ENCODE measurements around the gene IDH2.

The IDH2 gene

DNA sequence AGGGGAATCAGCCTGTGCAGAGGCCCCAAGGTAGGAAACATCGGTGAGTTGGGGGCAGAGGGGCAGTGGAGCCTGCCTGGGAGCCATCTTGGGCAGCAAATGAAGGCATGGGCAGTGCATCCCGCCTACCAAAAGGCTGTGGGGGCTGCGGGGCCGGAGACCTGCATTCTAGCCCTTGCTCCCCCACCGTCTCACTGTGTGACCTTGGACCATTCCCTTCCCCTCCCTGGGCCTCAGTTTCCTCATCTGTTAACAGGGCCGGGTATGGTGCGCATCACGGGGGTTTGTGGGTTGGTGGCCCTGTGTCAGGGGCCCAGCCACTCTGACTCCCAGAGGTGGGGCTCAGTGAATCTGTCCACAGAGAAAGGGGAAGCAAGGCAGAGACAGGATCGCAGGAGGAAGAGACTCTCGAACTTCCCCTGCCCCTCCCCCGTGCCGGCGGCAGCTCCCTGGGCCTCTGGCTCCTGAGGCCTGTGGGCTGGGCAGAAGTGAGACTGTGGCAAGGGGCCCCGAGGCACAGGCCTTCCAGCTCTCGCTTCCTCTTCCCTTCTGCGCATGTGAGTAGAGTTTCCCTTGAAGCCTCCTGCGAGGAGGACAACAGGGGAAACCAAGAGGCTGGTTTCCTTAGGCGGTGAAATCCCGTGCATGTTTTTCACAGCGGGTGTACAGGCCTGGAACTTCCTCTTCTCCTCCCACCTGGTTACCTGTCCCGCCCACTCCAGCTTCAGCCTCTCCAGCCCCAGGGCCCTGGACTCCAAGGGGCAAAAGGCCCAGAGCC lies 42.9 kb downstream of the IDH2 start:
- DNase-seq (ENCODE audit: low spot score) = peak; percentile 85
- in situ Hi-C loops (cut with MboI; ENCODE audit: low pct_unique_long_range_greater_than_20kb, low sequenced_read_pairs, unreplicated experiment) = no loop called here
- TF ChIP-seq, protein P1, sequence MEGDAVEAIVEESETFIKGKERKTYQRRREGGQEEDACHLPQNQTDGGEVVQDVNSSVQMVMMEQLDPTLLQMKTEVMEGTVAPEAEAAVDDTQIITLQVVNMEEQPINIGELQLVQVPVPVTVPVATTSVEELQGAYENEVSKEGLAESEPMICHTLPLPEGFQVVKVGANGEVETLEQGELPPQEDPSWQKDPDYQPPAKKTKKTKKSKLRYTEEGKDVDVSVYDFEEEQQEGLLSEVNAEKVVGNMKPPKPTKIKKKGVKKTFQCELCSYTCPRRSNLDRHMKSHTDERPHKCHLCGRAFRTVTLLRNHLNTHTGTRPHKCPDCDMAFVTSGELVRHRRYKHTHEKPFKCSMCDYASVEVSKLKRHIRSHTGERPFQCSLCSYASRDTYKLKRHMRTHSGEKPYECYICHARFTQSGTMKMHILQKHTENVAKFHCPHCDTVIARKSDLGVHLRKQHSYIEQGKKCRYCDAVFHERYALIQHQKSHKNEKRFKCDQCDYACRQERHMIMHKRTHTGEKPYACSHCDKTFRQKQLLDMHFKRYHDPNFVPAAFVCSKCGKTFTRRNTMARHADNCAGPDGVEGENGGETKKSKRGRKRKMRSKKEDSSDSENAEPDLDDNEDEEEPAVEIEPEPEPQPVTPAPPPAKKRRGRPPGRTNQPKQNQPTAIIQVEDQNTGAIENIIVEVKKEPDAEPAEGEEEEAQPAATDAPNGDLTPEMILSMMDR (IDR thresholded peaks at IDR 0.05; ENCODE audit: extremely low read depth, insufficient read depth, missing control alignments) = no peak

DNA sequence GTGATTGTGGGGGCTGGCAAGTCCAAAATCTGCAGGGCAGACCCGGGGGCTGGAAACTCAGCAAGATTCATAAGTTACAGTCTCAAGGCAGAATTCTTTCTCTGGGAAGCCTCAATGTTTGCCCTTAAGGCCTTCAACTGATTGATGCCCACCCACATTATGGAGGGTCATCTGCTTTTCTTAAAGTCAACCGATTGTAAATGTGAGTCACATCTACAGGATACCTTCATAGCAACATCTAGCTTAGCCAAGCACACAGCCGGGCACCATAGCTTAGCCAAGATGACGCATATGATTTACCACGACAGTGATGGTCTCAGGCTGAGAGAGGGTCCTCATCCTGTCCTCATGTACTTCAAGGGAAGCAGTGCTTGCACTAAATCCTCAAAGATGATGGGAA lies 43.5 kb downstream of the IDH2 start:
- in situ Hi-C loops (cut with MboI; ENCODE audit: low pct_unique_long_range_greater_than_20kb, low sequenced_read_pairs, unreplicated experiment) = no loop called here
- DNase-seq (ENCODE audit: low spot score) = no peak
- TF ChIP-seq, protein P1 (IDR thresholded peaks at IDR 0.05; ENCODE audit: extremely low read depth, insufficient read depth, missing control alignments) = no peak

GRCh38 chr15:90058308-90058707 lies 44.0 kb downstream of the IDH2 start:
- in situ Hi-C loops (cut with MboI; ENCODE audit: low pct_unique_long_range_greater_than_20kb, low sequenced_read_pairs, unreplicated experiment) = no loop called here
- no peak for DNase-seq (ENCODE audit: low spot score)
- TF ChIP-seq, protein P1 (IDR thresholded peaks at IDR 0.05; ENCODE audit: extremely low read depth, insufficient read depth, missing control alignments) = no peak

DNA sequence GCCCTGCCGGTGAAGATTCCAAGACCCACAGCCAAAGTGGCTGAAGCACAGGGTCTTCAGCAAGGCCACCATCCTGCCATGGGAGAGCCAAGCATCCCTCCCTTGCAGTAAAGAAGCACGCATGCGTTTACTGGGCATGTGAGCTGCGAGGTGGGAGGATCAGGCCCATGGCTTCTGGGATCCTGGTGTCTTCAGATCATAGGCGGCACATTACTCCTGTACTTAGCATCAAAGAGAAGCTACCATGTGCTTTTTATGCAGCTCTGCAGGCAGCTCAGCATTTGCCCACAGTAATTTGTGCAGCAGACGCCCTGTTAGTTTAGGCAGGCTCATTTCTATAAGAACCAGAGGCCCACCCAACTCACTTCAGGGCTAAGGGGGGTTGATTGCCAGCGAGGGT lies 45.7 kb downstream of the IDH2 start:
- in situ Hi-C loops (cut with MboI; ENCODE audit: low pct_unique_long_range_greater_than_20kb, low sequenced_read_pairs, unreplicated experiment) = no loop called here
- TF ChIP-seq, protein P1 (IDR thresholded peaks at IDR 0.05; ENCODE audit: extremely low read depth, insufficient read depth, missing control alignments) = no peak
- DNase-seq (ENCODE audit: low spot score) = no peak

DNA sequence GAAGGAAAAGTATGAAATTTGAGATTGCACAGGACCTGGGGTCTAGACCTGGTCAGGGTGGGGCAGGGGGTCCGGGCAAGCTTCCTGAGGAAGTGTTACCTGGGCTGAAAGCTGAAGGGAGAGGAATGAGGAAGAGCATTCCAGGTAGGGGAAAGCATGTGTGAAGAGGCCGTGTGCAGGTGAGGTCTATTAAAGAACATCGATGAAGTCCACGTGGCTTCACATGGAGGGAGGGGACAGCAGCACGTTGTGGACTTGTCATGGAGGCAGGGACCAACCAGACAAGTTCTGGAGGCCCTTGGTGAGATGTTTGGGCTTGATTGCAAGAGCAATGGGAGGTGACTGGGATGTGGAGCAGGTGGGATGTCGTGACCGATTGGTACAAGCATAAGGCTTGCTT lies 47.1 kb downstream of the IDH2 start:
- TF ChIP-seq, protein P1 (IDR thresholded peaks at IDR 0.05; ENCODE audit: extremely low read depth, insufficient read depth, missing control alignments) = no peak
- DNase-seq (ENCODE audit: low spot score) = no peak
- in situ Hi-C loops (cut with MboI; ENCODE audit: low pct_unique_long_range_greater_than_20kb, low sequenced_read_pairs, unreplicated experiment) = no loop called here

- TF ChIP-seq, protein P1 (IDR thresholded peaks at IDR 0.05; ENCODE audit: extremely low read depth, insufficient read depth, missing control alignments) = no peak
Observed at GRCh38 chr15:90054618-90055097, 47.6 kb downstream of the IDH2 start.

More at GRCh38 chr15:90054618-90055097, 47.6 kb downstream of the IDH2 start:
- no peak for DNase-seq (ENCODE audit: low spot score)
- in situ Hi-C loops (cut with MboI; ENCODE audit: low pct_unique_long_range_greater_than_20kb, low sequenced_read_pairs, unreplicated experiment) = no loop called here
